ENCODE results near the gene TMEM258. TPM values are rescaled to one million over a fixed set of nuclear protein-coding genes. Genes with fewer than 3 reads are reported as not detected.

The TMEM258 gene
- total and polyA plus RNA-seq, 9 of the 15 experiments (the other 6 are each of a cell fraction or from before 2014, with no cell fraction given) = 97.2 to 856 (median 231) TPM

DNA sequence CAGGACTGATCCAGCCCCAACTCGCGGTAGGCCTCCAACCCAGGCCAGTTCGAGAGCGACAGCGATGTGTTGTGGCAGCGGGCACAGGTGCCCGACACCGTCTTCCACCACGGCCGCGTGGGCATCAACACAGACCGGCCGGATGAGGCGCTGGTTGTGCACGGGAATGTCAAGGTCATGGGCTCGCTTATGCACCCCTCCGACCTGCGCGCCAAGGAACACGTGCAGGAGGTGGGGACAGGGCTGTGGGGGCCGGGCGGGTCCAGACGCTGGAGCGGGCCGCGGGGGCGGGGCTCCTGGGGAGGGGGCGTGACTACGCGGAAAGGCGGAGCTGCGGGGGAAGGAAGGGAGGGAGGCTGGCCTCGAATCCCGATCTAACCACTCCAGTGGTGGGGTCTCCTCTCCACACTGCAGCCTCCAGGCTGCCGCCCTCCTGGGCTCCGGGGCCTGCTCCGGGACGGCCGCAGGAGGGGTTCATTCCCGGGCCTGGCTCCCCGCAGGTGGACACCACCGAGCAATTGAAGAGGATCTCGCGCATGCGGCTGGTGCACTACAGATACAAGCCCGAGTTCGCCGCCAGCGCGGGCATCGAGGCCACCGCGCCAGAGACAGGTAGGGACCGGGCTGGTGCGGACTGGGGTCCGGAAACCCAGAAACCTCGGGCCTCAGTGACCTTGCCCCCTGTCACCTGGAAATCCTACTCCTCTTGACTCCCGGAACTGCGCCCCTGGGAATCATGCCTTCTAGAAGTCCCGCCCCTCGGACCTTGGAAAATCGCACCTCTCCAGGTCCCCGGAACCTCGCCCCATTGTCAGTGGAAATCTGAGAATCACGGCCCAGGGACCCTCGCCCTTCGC, 14.9 kb downstream of the TMEM258 start:
- Histone ChIP-seq H3K79me2 (ENCODE audit: control insufficient read depth, insufficient read depth, low read length) (no peaks in the 10 kb centered on the region), H3K4me2 (ENCODE audit: insufficient read depth, low read length) (no peak overlapping the region), H3K9me1 (ENCODE audit: control insufficient read depth, insufficient read depth, low read length) (no peaks in the 10 kb centered on the region), H3K4me1 (replicated peaks in 1 of 2; ENCODE audit: control insufficient read depth in 2 of 2, insufficient read depth in 2 of 2, low read length in 2 of 2) (peaks cover 0 to 51% of the 10 kb centered on the region in 2 experiments; a peak in 2 of 5 replicates), H3K9me3 (replicated peaks; ENCODE audit: control insufficient read depth, insufficient read depth, low read depth, low read length) (no peaks in the 10 kb centered on the region), H3K27ac (ENCODE audit: extremely low read depth, low read depth, low read length) (no peak overlapping the region), H3K27me3 (ENCODE audit: control insufficient read depth in 2 of 2, insufficient read depth in 2 of 2, low read length in 2 of 2) (no peaks in the 10 kb centered on the region), H2AFZ (ENCODE audit: low read depth, low read length) (no peak overlapping the region), H3K4me3 (no peak overlapping the region), H4K20me1 (replicated peaks; ENCODE audit: control insufficient read depth, insufficient read depth, low read length) (no peaks in the 10 kb centered on the region), H3K9ac (ENCODE audit: insufficient read depth in 1 of 2, low read depth in 2 of 2, low read length in 2 of 2) (no peak overlapping the region), H3K36me3 (ENCODE audit: control insufficient read depth, insufficient read depth, low read length) (peaks cover 23% of the 10 kb centered on the region; the same call in 2 of the 3 replicates)
- ChIA-PET POLR2A (interaction anchor here (1.0 kb wide), 1 partner anchor 19 kb away, joined by 4 read pairs; no protein-coding TSS in a partner anchor), CTCF (ENCODE audit: low intra/inter-chr PET ratio) (interaction anchor here (0.8 to 1.8 kb wide), 2 partner anchors 24 to 30 kb away, joined by 3 to 10 read pairs; no protein-coding TSS in a partner anchor)
- WGBS (ENCODE audit: insufficient coverage, low coverage, missing lambda C conversion rate) = 81% methylated on average over 28 of the region's 67 CpGs
- FAIRE-seq = no peak
- BruUV-seq (replicated peaks) = no TSS peak
- DNase-seq (ENCODE audit: extremely low read depth in 1 of 4, low spot score in 3 of 4) = peak in 3 of 4 experiments; percentile 67 to 77 (median 68)
- in situ Hi-C loops (cut with MboI) = no loop called here
- intact Hi-C loops (cut with micrococcal nuclease) = no loop called here
- peak; percentile 69 for ATAC-seq
- TF ChIP-seq RAD21 (CRISPR knock-in tag; conservative IDR thresholded peaks at IDR 0.05 in 1 of 2, IDR thresholded peaks at IDR 0.05 in 1 of 2) (no peak), ZNF707 (CRISPR knock-in tag; conservative IDR thresholded peaks at IDR 0.05) (no peak), PML (IDR thresholded peaks at IDR 0.05; ENCODE audit: low read length) (no peak), GTF2E2 (tag; IDR thresholded peaks at IDR 0.05) (no peak), DPF2 (IDR thresholded peaks at IDR 0.05) (no peak), ZNF143 (CRISPR knock-in tag; IDR thresholded peaks at IDR 0.05) (no peak), POLR2G (IDR thresholded peaks at IDR 0.05; ENCODE audit: low read depth, low read length) (peak; percentile 48; the same call in 1 of the 2 replicates), CC2D1A (IDR thresholded peaks at IDR 0.05) (no peak)
- TF ChIP-seq, protein P1, sequence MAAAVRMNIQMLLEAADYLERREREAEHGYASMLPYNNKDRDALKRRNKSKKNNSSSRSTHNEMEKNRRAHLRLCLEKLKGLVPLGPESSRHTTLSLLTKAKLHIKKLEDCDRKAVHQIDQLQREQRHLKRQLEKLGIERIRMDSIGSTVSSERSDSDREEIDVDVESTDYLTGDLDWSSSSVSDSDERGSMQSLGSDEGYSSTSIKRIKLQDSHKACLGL (CRISPR knock-in tag; IDR thresholded peaks at IDR 0.05; ENCODE audit: borderline replicate concordance, poor library complexity, severe bottlenecking) = no peak
- TF ChIP-seq, protein P2, sequence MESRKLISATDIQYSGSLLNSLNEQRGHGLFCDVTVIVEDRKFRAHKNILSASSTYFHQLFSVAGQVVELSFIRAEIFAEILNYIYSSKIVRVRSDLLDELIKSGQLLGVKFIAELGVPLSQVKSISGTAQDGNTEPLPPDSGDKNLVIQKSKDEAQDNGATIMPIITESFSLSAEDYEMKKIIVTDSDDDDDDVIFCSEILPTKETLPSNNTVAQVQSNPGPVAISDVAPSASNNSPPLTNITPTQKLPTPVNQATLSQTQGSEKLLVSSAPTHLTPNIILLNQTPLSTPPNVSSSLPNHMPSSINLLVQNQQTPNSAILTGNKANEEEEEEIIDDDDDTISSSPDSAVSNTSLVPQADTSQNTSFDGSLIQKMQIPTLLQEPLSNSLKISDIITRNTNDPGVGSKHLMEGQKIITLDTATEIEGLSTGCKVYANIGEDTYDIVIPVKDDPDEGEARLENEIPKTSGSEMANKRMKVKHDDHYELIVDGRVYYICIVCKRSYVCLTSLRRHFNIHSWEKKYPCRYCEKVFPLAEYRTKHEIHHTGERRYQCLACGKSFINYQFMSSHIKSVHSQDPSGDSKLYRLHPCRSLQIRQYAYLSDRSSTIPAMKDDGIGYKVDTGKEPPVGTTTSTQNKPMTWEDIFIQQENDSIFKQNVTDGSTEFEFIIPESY (CRISPR knock-in tag; IDR thresholded peaks at IDR 0.05) = peak; percentile 15; the same call in 1 of the 2 replicates
- TF ChIP-seq, protein P3, sequence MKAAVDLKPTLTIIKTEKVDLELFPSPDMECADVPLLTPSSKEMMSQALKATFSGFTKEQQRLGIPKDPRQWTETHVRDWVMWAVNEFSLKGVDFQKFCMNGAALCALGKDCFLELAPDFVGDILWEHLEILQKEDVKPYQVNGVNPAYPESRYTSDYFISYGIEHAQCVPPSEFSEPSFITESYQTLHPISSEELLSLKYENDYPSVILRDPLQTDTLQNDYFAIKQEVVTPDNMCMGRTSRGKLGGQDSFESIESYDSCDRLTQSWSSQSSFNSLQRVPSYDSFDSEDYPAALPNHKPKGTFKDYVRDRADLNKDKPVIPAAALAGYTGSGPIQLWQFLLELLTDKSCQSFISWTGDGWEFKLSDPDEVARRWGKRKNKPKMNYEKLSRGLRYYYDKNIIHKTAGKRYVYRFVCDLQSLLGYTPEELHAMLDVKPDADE (conservative IDR thresholded peaks at IDR 0.05; ENCODE audit: control insufficient read depth, low read depth, low read length) = no peak
- TF ChIP-seq, protein P4, sequence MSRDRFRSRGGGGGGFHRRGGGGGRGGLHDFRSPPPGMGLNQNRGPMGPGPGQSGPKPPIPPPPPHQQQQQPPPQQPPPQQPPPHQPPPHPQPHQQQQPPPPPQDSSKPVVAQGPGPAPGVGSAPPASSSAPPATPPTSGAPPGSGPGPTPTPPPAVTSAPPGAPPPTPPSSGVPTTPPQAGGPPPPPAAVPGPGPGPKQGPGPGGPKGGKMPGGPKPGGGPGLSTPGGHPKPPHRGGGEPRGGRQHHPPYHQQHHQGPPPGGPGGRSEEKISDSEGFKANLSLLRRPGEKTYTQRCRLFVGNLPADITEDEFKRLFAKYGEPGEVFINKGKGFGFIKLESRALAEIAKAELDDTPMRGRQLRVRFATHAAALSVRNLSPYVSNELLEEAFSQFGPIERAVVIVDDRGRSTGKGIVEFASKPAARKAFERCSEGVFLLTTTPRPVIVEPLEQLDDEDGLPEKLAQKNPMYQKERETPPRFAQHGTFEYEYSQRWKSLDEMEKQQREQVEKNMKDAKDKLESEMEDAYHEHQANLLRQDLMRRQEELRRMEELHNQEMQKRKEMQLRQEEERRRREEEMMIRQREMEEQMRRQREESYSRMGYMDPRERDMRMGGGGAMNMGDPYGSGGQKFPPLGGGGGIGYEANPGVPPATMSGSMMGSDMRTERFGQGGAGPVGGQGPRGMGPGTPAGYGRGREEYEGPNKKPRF (IDR thresholded peaks at IDR 0.05; ENCODE audit: low read depth, low read length) = no peak

Measured in K562 (cell line).